OCI-LY7 (cell line): ENCODE data around the gene SNX24.

ENCODE experiments used
- CTCF ChIP-seq: fragments of 200-600 bp; sonication (generic); conservative IDR thresholded peaks from 2 replicates; pipeline ENCODE4 v1.5.1; 2014; ENCODE audit warnings: mild to moderate bottlenecking, antibody characterized with exemption, low read length, moderate library complexity, mixed read lengths
- EZH2phosphoT487 ChIP-seq: fragments of 200-600 bp; sonication (generic); IDR thresholded peaks from 2 replicates; pipeline ENCODE4 v1.6.1; 2018; ENCODE audit warnings: low read depth, borderline replicate concordance, mild to moderate bottlenecking, mixed run types, antibody characterized with exemption, low read length, moderate library complexity, mixed read lengths

GRCh38 chr5:122957457-122957856 lies 112.0 kb downstream of the SNX24 start:
- TF ChIP-seq CTCF (no peak), EZH2phosphoT487 (no peak)
